WTC11 (cell line): Measurements from ENCODE around the gene OR2V1.

Experiments
- CTCF ChIP-seq: fragments of 200-600 bp; IDR thresholded peaks from 2 replicates; pipeline ENCODE4 v1.8.0; 2022; ENCODE audit warnings: antibody characterized with exemption
- PREB ChIP-seq: sonication (generic); formaldehyde crosslinking; IDR thresholded peaks from 2 replicates; pipeline ENCODE4 v1.8.1; 2022; ENCODE audit warnings: mild to moderate bottlenecking, missing genetic modification reagents, moderate library complexity, borderline replicate concordance
- SP1 ChIP-seq: sonication (generic); formaldehyde crosslinking; conservative IDR thresholded peaks from 2 replicates; pipeline ENCODE4 v1.8.1; 2022; ENCODE audit warnings: missing genetic modification reagents
- ZBTB21 ChIP-seq: sonication (generic); formaldehyde crosslinking; IDR thresholded peaks from 2 replicates; pipeline ENCODE4 v1.8.1; 2023; ENCODE audit warnings: mild to moderate bottlenecking, missing genetic modification reagents, borderline replicate concordance
- TF ChIP-seq, protein P1 (sequence below): sonication (generic); formaldehyde crosslinking; IDR thresholded peaks from 2 replicates; pipeline ENCODE4 v1.8.1; 2022; ENCODE audit warnings: low read depth, mild to moderate bottlenecking, moderate library complexity, missing genetic modification reagents, borderline replicate concordance

DNA sequence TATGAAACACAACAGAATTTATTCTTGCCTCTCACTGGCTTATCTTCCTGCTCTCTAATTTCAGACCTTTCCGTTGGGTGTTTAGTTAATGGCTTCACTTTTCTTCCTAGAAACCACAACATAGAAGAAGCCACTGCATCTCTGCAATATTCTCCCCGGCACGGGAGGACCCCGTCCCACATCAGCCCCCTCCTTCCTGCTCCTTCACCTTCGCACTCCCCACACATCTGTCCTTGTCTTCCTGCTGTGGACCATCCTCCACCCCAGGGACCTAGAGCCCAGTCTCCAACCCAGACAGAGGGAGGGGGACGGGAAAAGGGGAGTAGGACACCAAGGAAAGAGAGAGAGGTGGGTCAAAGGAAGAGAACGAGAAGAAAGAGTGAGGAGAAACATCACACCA lies 1.4 kb downstream of the OR2V1 start:
- no peak for TF ChIP-seq CTCF
- TF ChIP-seq SP1: no peak
- no peak for TF ChIP-seq ZBTB21 (CRISPR knock-in tag)
- TF ChIP-seq, protein P1, sequence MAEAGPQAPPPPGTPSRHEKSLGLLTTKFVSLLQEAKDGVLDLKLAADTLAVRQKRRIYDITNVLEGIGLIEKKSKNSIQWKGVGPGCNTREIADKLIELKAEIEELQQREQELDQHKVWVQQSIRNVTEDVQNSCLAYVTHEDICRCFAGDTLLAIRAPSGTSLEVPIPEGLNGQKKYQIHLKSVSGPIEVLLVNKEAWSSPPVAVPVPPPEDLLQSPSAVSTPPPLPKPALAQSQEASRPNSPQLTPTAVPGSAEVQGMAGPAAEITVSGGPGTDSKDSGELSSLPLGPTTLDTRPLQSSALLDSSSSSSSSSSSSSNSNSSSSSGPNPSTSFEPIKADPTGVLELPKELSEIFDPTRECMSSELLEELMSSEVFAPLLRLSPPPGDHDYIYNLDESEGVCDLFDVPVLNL (CRISPR knock-in tag): no peak
- TF ChIP-seq PREB (CRISPR knock-in tag): no peak
